Esophagus muscularis mucosa (tissue), 4 donors: ENCODE measurements around the gene AGFG1. TPM values are rescaled to one million over a fixed set of nuclear protein-coding genes. Genes with fewer than 3 reads are reported as not detected.
A peak's percentile ranks its signal among the peaks of the same experiment; 100 is the strongest.

Experiments used
- DNase-seq: peaks from one replicate; pipeline ENCODE4 v3.0.0-alpha.2; 2017; ENCODE audit errors: extremely low spot score
- H3K27ac ChIP-seq, 4 donors: fragments of 200-600 bp; sonication (generic); replicated peaks in 1 of 4; 1 replicate in 3 of 4; 2 replicates in 1 of 4; pipeline ENCODE4 v1.5.1; 2016 to 2019; ENCODE audit warnings: mild to moderate bottlenecking in 1 of 4
- H3K27me3 ChIP-seq, 4 donors: fragments of 200-600 bp; sonication (generic); one replicate each; pipeline versions ENCODE4 v1.5.1 to v1.6.0; 2016 to 2019
- H3K36me3 ChIP-seq, 4 donors: fragments of 200-600 bp; sonication (generic); one replicate each; pipeline ENCODE4 v1.5.1; 2016 to 2019
- H3K4me1 ChIP-seq, 4 donors: fragments of 200-600 bp; sonication (generic); one replicate each; pipeline ENCODE4 v1.5.1; 2016 to 2019
- H3K4me3 ChIP-seq, 4 donors: fragments of 200-600 bp; sonication (generic); 1 replicate in 2 of 4; 2 replicates in 2 of 4; pipeline ENCODE4 v1.5.1; 2016 to 2019; ENCODE audit warnings: mild to moderate bottlenecking in 4 of 4, moderate library complexity in 1 of 4
- H3K9me3 ChIP-seq, 4 donors: fragments of 200-600 bp; sonication (generic); 1 replicate in 3 of 4; 2 replicates in 1 of 4; pipeline ENCODE4 v1.5.1; 2016 to 2019
- EP300 ChIP-seq: sonication (generic); formaldehyde crosslinking; IDR thresholded peaks from one replicate; pipeline ENCODE4 v1.6.1; 2017; ENCODE audit warnings: antibody characterized with exemption
- POLR2A ChIP-seq: fragments of 450-650 bp; IDR thresholded peaks from one replicate; pipeline ENCODE4 v1.6.1; 2017; ENCODE audit warnings: antibody characterized with exemption, moderate library complexity, mild to moderate bottlenecking, low read depth
- POLR2AphosphoS5 ChIP-seq, 2 donors: sonication (generic); formaldehyde crosslinking; IDR thresholded peaks; one replicate each; pipeline ENCODE4 v1.6.1; 2017; ENCODE audit warnings: antibody characterized with exemption in 2 of 2
- WGBS: methylation state at CpG from one replicate; pipeline ENCODE4 v1.1.5; 2018; 5-methylcytosine and 5-hydroxymethylcytosine counted together
- intact Hi-C: fragments of 100-400 bp; cut with DNase I; formaldehyde crosslinking; loops from one replicate; pipeline ENCODE4 v1.15.1; 2023
- total RNA-seq, 4 donors: library from RNA; depleted of rRNA; stranded (reverse); fragments of >200 nt; gene quantifications; one replicate each; pipeline versions ENCODE4 v1.1.0 to v1.2.1, GENCODE V29; 2016
- TF ChIP-seq, protein P1 (sequence below), 3 experiments: fragments of 200-600 bp in 2 of 3; fragments of 450-650 bp in 1 of 3; sonication (generic) in 2 of 3; IDR thresholded peaks; one replicate each; pipeline ENCODE4 v1.5.1; 2017 to 2019; ENCODE audit warnings: antibody characterized with exemption in 3 of 3, mild to moderate bottlenecking in 2 of 3, moderate library complexity in 1 of 3

Gene AGFG1
- total RNA-seq, 4 donors from 2014 or later = 27.4 to 73.4 (median 52.7) TPM

DNA sequence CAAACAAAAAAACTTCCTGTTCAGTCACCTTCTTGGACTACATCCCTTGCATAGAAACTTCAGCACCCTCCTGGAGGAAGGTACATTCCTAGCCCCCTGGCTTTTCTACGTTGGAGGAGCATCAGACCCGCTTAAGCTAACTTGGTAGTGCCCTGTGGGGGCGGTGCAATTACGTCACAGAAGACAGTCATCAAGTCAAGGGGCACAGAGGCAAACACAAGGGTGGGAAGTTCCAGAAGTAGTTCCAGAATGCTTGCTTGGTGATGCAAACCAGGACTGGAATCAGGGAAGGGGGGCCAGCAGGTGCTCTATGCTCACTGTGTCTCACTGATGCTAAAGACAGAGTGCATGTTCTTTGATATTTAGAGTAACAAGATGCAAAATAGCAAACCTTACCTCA is 15.2 kb upstream of the AGFG1 start:
- TF ChIP-seq, protein P1, sequence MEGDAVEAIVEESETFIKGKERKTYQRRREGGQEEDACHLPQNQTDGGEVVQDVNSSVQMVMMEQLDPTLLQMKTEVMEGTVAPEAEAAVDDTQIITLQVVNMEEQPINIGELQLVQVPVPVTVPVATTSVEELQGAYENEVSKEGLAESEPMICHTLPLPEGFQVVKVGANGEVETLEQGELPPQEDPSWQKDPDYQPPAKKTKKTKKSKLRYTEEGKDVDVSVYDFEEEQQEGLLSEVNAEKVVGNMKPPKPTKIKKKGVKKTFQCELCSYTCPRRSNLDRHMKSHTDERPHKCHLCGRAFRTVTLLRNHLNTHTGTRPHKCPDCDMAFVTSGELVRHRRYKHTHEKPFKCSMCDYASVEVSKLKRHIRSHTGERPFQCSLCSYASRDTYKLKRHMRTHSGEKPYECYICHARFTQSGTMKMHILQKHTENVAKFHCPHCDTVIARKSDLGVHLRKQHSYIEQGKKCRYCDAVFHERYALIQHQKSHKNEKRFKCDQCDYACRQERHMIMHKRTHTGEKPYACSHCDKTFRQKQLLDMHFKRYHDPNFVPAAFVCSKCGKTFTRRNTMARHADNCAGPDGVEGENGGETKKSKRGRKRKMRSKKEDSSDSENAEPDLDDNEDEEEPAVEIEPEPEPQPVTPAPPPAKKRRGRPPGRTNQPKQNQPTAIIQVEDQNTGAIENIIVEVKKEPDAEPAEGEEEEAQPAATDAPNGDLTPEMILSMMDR (IDR thresholded peaks at IDR 0.05) = no peak
- TF ChIP-seq POLR2A = no peak
- TF ChIP-seq EP300 = no peak
- no peak for TF ChIP-seq POLR2AphosphoS5 (IDR thresholded peaks at IDR 0.05)
- 72% methylated on average over 4 of the region's 4 CpGs for WGBS
- no peak overlapping the region for H3K4me3 ChIP-seq
- no peak overlapping the region for H3K27ac ChIP-seq
- DNase-seq = peak; percentile 5
- intact Hi-C loops = no loop called here
- no peaks in the 10 kb centered on the region for H3K9me3 ChIP-seq
- H3K36me3 ChIP-seq = no peaks in the 10 kb centered on the region
- no peaks in the 10 kb centered on the region for H3K27me3 ChIP-seq
- peaks cover 0 to 1% (median 0%) of the 10 kb centered on the region in 4 donors for H3K4me1 ChIP-seq

DNA sequence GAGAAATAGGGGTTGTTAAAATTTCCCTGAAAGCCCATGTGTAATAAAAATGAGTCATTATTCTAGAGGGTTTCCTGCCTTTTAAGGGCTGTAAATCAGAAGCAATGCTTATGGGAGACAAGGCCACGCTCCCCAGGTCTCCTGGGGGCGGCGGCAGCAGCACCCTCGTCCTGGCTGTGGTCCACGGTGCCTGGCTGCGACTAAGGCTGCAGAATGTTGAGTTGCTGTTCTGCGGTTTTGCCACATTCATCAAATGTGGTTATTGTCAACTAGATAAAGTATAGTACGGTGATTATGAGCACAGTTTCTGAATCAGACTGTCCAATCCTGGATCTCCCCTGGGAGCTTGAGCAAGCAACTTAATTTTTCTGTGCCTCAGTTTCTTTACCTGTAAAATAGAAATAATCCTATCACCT is 11.9 kb upstream of the AGFG1 start:
- intact Hi-C loops = no loop called here
- H3K36me3 ChIP-seq = no peaks in the 10 kb centered on the region
- 51% methylated on average over 8 of the region's 8 CpGs for WGBS
- no peak overlapping the region for H3K27ac ChIP-seq
- no peaks in the 10 kb centered on the region for H3K4me1 ChIP-seq
- no peak for TF ChIP-seq POLR2A
- no peak for TF ChIP-seq POLR2AphosphoS5 (IDR thresholded peaks at IDR 0.05)
- TF ChIP-seq, protein P1 (IDR thresholded peaks at IDR 0.05) = no peak
- no peak for TF ChIP-seq EP300
- no peak for DNase-seq
- H3K9me3 ChIP-seq = no peaks in the 10 kb centered on the region
- no peak overlapping the region for H3K4me3 ChIP-seq
- H3K27me3 ChIP-seq = no peaks in the 10 kb centered on the region

DNA sequence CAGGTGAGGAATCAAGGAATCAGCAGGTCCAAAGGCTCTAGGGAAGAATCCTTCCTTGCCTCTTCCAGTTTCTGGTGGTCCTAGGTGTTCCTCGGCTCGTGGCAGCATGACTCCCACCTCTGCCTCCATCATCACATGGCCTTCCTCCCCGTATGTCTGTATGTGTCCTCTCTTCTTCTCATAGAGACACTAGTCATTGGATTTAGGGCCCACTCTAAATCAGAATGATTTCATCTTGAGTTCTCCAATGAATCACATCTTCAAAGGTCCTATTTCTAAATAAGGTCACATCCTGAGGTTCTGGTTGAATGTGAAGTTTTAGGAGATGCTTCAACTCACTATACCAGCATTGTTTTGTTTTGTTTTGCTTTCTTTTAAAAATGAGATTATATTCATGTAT is 11.1 kb upstream of the AGFG1 start:
- Histone ChIP-seq H3K27me3 (no peaks in the 10 kb centered on the region), H3K27ac (no peak overlapping the region), H3K36me3 (no peaks in the 10 kb centered on the region), H3K4me1 (no peaks in the 10 kb centered on the region), H3K9me3 (no peaks in the 10 kb centered on the region), H3K4me3 (no peak overlapping the region)
- 96% methylated on average over 3 of the region's 3 CpGs for WGBS
- intact Hi-C loops = no loop called here
- TF ChIP-seq POLR2AphosphoS5 (IDR thresholded peaks at IDR 0.05) (no peak), EP300 (no peak), POLR2A (no peak)
- TF ChIP-seq, protein P1 (IDR thresholded peaks at IDR 0.05) = no peak
- DNase-seq = no peak

DNA sequence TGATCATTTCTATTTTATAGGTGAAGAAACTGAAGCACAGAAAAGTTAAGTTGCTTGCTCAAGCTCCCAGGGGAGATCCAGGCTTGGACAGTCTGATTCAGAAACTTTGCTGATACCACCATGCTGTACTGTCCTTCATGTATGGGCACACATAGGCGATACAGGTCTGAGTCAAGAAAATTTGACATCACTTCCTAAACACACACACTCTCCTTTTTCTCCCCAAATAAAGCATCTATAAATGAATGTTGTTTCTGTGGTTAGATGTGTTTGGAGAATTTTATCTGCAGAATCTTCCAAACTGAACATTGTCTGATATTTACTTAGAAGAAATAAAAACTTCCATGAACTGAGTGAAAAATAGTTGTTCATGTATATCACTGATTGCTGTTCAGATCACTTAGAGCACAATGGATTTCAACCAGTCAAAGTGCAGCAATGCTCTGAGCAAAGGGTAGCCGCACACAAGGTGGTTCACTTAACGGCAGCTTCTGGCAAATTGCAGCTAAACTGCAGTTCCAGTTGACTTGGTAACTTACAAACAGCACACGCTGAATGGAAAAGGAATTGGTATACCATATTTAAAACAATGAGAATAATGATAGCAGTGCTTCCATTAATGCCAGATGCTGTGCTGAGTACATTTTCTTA is 10.0 kb upstream of the AGFG1 start:
- Histone ChIP-seq H3K36me3 (no peaks in the 10 kb centered on the region), H3K27ac (no peak overlapping the region), H3K4me3 (no peak overlapping the region), H3K9me3 (no peaks in the 10 kb centered on the region), H3K4me1 (no peaks in the 10 kb centered on the region), H3K27me3 (no peaks in the 10 kb centered on the region)
- DNase-seq = no peak
- no peak for TF ChIP-seq POLR2AphosphoS5 (IDR thresholded peaks at IDR 0.05)
- TF ChIP-seq, protein P1 (IDR thresholded peaks at IDR 0.05) = no peak
- TF ChIP-seq EP300 = no peak
- TF ChIP-seq POLR2A = no peak
- intact Hi-C loops = no loop called here
- 90% methylated on average over 4 of the region's 4 CpGs for WGBS

DNA sequence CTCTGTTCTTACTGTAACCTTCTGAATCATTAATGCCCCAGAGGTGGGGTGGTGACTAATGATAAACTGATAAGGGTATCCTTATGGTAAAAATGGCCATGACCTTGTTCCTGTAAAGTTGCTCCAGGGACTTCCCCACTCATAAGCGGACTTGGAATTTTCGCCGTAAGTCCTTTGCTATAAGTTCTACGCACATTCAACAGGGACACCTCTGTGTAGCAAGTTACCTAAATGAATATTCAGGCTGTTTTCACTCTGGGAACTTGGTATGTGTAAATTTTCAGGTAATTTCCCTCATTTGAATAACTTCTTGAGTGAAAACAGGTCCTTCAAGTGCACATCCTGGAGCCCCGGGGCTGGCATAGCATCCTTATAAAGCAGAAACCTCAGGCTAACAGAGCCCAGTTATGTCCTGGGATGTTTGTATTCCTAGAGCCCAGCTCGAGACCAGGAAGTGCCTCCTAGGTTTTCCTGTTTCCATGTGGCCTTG is 9.4 kb upstream of the AGFG1 start:
- Histone ChIP-seq H3K27me3 (no peaks in the 10 kb centered on the region), H3K4me1 (no peaks in the 10 kb centered on the region), H3K4me3 (no peak overlapping the region), H3K9me3 (no peaks in the 10 kb centered on the region), H3K27ac (no peak overlapping the region), H3K36me3 (no peaks in the 10 kb centered on the region)
- WGBS = 87% methylated on average over 6 of the region's 6 CpGs
- DNase-seq = no peak
- TF ChIP-seq POLR2AphosphoS5 (IDR thresholded peaks at IDR 0.05) (no peak), POLR2A (no peak), EP300 (no peak)
- TF ChIP-seq, protein P1 (IDR thresholded peaks at IDR 0.05) = no peak
- intact Hi-C loops = no loop called here
